GOT3 (cell line): Measurements from ENCODE around the gene STAG1.
A peak's percentile ranks its signal among the peaks of the same experiment; 100 is the strongest.
"Not testable (repeated sequence)": the region's sequence is repeated elsewhere in the genome, so short reads cannot be mapped to it uniquely, and the experiment has no call there.

Experiments
- DNase-seq: peaks from one replicate; lab custom pipeline; 2025; ENCODE audit warnings: mixed read lengths; lab: John Stamatoyannopoulos, UW

STAG1 gene

DNA sequence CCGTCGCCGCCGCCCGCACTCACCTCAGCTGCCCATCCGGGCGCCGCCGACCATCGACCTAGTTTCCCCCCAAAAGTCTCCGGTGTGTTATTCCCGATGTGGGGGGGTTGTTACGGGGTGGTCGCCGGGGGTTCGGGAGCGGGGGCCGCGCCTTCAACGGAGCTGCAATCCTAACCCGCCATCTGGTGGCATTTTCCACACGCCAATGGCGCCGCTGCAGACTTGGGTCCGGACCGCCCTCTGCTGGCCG, at the start of gene STAG1:
Gene STAG1, minus strand, starts transcription at position 207 of the 250 bp plus-strand sequence. CDS start 121,480 bp downstream, outside the sequence.
- no peak for DNase-seq

- not testable (repeated sequence) for DNase-seq
Measured at GRCh38 chr3:136801146-136801545, 49.0 kb upstream of the STAG1 start.

DNA sequence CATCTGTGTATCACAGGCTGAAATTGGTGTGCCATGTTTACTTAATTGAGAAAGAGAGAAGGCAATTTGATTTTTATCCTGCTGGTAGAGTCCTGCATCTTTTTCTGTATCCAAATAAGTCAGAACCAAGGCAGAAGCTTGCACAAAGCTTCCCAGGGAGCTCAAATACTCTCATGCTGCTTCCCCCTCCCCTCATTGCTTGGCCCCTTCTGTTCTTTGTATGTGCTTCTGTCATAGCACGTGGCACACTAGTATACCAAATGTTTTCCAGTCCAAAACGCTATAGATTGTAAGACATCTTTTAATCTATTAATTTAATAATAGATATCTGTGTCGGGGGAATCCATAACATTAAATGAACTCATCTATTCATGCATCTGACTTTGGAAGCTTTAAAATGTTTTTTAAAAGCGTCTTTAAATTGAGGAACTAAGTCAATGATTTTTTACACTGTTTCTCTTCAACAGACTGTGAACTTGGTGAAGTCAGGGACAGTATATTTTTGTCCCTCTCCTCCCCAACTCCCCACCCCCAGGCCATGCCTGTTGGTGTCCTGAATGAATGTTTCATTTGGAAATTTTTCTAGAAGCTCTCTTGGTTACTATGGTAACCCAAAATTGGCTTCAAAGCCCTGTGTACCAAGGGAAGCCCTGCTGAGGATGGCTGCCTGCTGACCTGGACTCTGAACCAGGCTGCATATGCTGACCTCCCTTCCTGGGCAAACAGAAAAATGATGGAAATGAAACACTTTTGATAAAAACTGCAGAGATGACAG, 40.6 kb upstream of the STAG1 start:
- no peak for DNase-seq

DNA sequence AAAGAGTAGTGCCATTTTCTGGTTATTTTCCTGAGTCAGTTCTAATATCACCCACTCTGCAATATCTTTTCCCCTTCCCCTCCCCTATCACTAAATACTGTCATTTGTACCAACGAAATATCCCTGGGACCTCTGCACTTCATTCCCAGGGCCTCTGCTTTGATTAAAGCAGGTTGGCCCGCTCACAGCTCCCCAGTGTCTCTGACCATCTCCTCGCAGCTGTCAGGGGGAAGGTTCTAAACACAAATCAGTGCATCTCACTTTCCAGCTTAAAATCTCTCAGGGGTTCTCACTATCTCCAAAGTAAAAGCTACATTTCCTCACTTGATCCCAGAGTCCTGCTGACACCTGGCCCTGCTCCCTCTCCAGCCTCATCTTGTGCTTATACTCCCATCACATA, 38.6 kb upstream of the STAG1 start:
- DNase-seq = no peak

GRCh38 chr3:136789976-136790375, 37.8 kb upstream of the STAG1 start:
- DNase-seq = no peak

DNA sequence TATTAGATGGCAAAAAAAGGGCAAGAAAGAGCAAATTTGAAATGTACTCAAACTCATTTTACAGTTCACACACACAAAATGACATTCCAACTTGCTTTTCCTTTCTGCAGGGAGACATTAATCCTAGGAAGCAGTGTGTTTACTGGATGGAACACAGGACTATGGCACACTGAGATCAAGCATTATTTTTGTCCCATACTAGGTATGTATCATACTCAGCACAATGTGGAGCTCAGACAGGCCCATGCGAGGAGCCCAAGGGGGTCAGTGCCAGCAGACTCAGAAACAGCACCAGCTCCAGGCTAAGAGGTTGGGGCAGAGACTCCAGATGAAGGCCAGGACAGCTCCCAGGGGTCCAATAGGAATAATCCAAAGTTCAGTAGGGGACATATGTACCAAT, 36.0 kb upstream of the STAG1 start:
- DNase-seq = no peak

- DNase-seq = no peak
Measured at GRCh38 chr3:136787349-136787748, 35.2 kb upstream of the STAG1 start.

DNA sequence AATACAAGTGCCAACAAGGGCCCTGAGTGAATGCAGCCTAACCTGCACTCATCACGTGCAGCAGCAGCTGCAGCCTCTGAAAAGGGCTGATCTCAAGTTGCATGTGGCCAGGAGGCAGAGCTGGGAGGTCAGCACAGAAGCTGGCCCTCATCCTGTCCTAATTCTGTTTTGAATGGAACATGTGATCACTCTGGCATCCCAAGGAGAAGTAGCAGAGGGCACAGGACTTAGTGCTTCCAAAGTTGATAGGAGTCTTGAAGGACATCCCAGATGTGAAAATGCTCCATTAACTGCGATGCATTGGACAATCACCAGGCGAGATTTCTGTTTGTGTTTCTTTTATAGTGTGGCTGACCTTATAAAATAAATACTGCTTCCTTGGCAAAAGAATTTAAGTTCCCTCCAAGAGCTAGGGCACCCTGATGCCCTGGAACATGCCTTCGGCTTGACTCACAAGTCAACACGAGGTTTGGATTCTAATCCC, 31.6 kb upstream of the STAG1 start:
- no peak for DNase-seq

DNA sequence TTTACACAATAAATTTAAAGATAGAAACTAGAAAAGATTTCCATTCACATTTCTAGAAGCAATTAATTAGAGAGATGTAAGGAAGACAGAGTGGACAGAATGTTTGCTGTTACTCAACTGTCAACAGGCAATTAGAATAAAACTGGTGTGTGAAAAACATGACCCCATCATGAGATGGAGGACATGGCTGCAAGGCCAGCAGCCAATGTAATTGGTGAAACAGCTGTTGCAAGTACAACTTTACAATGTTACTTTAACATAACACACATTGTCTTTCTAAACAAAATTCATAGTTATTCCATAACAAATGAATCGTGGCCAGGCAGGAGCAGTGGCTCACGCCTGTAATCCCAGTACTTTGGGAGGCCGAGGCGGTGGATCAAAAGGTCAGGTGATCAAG, 28.6 kb upstream of the STAG1 start:
- DNase-seq = no peak

DNA sequence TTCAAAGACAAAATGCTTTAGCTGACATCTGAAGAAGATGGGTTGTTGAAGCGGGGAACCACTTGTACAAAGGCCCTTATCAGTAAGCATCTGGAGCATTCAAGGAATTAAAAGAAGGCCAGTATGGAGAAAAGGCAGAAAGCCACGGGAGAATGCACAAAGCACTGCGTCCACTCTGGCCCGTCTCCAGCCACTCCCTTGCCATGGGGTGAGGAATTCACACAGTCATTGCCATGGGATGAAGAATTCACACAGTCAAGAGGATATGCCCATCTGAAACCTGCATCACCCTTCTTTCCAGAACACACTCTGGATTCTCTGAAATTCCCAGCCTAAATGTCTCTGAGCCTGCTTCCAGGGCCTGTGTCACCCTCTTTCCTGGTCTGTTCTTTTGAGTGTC, 26.7 kb upstream of the STAG1 start:
- DNase-seq = no peak

- no peak for DNase-seq
Measured at GRCh38 chr3:136772709-136773108, 20.5 kb upstream of the STAG1 start.

GRCh38 chr3:136758160-136759102, 6.3 kb upstream of the STAG1 start:
- not testable (repeated sequence) for DNase-seq

GRCh38 chr3:136755192-136755591, 3.0 kb upstream of the STAG1 start:
- no peak for DNase-seq

DNA sequence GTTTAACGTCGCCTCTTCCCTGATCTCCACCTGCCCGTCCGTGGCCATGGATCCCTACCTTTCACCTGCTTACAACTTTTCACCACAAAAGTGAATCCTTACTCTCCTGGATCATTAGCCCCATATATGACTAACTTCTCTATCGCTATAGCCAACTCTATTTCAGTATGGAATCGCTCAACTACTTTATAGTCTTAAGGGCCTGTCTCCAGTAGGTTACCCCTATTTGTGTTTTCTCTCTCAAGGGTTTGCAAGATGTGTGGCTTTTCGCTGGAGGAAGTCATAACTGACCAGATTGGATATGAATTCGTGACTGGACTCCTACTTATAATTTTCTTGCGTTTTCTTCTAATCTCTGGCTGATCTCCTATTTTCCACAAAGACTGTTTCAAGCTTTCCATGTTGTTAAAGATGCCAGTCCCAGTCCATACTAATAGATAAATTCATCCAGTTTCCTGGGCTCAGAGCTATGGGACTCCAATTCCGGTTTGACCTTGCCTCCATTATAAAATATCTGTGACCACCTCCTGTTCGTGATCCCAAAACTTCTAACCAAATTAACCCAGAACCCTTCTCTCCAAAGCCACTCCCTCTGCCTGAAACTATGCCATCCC, 1.3 kb upstream of the STAG1 start:
- DNase-seq = no peak

- peak; percentile 99 for DNase-seq
Measured at GRCh38 chr3:136752422-136753325, 496 bp upstream of the STAG1 start.

DNA sequence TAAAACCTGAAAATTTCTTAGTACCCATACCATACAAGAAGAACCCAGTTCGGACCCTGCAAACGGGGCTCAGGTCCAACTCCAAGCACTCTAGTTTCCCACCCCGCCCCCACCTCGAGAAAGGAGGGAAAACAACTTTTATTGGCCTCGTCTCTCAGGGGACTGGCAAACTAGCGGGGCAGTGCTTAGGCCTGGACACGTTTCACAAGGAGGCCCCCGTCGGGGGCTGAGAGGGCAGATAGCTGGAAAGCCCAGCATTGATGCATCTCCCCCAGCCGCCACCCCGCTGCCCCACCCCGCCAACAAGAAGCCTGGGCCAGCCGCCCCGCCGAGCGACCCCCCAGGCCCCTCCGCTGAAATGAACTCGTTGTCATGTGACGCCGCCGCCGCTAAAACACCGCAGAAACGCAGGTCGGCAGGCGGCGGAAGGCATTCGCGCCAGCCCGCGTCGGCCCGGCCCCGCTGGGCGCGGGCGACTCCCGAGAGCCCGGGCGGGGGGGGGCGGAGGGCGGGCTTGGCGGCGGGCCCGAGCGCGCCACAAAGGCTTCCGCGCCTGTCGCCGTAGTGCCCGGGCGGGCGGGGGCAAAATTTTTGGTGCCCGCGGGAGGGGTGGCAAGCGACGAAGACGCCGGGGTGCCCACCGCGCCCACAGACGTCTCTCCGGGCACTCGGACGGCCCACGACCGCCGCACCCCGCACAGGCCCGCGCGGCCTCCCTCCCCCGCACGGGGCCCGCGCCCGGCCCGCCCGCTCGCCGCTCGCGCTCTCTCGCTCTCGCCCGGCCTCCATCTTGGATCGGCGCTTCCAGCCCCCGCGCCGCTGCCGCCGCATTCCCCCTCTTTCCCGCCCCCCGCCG, 634 bp downstream of the STAG1 start:
- peak; percentile 85 for DNase-seq

DNA sequence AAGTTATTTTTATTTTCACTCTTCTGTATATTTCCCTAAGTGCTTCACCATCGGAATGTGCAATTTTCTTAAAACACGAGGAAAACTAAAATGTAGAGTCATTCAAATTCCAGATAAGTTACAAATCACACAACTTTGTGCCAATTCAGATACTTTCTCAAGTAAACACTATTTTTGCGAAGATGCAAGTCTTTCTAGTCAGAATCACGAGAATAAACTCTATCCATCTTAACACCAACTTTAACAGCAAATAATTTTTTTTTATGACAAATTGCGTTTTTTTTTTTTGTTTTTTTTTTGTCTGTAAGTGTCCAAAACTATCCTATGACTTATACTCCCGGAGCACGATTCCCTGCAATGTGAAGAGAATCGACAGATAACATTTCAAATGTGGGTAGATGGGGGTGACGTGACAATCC, 1.3 kb downstream of the STAG1 start:
- DNase-seq = no peak

DNA sequence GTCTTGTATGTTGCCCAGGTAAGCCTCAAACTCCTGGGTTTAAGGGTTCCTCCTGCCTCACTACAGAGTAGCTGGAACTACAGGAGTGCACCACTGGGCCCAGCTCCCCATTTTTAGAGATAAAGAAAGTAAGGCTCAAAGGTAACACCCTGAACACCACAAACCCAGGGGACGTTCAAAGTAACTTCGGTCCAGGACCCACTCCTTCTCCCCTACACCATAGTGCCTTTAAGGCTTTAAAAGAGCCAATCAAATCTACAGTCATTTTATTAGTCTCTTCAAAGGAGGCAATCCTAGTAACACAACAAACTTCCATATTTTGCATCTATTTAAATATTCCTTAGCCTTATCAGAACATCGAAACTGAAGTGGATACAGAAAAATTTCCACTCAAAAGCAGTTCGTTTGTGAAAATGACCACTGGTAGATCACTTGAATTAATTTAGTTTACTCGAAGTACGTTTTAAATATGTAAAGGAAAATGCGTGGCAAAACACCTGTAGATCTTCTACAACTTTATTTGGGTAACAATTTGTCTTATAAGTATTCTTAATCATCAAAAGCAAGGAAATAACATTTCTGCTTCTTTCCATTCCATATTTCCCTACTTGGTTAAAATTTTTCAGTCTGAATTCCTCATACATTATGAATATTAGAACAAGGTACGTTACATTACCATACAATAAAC, 1.8 kb downstream of the STAG1 start:
- DNase-seq = no peak

GRCh38 chr3:136749602-136750001, 2.6 kb downstream of the STAG1 start:
- not testable (repeated sequence) for DNase-seq

DNA sequence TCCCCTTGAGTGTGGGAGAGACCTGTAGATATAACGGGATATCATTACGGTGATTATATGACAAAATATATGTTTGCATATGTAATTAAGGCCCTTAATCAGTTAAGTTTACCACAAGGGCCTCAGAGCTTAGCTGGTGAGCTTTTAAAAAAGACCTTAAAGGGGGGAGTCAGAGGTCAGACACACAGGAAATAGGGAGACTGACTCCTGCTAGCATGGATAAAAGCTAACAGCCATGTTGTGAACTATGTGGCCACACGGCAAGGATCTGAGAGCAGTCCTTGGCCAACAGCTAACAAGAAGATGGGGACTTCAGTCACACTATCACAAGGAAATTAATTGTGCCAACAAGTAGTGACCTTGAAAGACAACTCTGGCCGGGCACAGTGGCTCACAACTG, 3.1 kb downstream of the STAG1 start:
- no peak for DNase-seq
